Spleen (tissue), 7 donors: ENCODE data around the gene LCMT1.

ENCODE experiments used
- POLR2A ChIP-seq, 3 donors: fragments of 450-650 bp; IDR thresholded peaks; one replicate each; pipeline ENCODE4 v1.5.1; 2017; ENCODE audit warnings: antibody characterized with exemption in 3 of 3, mild to moderate bottlenecking in 1 of 3
- POLR2AphosphoS5 ChIP-seq, 3 donors: sonication (generic); formaldehyde crosslinking; IDR thresholded peaks; one replicate each; pipeline ENCODE4 v1.5.1; 2017; ENCODE audit warnings: antibody characterized with exemption in 3 of 3
- TF ChIP-seq, protein P1 (sequence below), 11 experiments: fragments of 200-600 bp in 7 of 11; fragments of 450-650 bp in 4 of 11; sonication (generic) in 4 of 11; IDR thresholded peaks in 8 of 11; conservative IDR thresholded peaks in 3 of 11; 1 replicate in 7 of 11; 2 replicates in 4 of 11; pipeline versions ENCODE4 v1.4.0 to v1.8.0; 2016 to 2021; ENCODE audit warnings: antibody characterized with exemption in 11 of 11, inconsistent platforms in 4 of 11, mild to moderate bottlenecking in 1 of 11
- donor health status: DM: no; HTN: no; CAD: no; lungs with moderate emphysema.
- donor health status: DM: no; HTN: no; CAD: no.
- donor health status: DM: no; HTN: no; CAD: no.

DNA sequence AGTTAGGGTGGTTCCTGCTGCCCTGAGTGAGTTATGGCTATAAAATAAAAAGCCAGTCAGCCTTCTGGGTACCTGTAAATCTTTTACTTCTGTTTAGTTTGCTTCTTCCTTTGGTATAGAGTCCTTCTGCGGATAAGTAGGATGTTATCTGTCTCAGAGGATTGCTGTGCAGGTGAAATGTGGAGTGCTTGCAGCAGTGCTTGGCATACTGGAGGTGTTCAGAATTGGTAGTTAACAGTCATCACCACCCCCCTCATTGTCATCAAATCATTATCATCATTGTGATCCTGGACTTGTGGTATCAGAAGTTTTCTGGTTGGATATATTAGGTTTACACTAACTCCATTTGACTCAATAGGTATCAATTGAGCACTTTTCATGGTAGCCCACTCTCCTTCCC, 2.6 kb downstream of the LCMT1 start:
- no peak for TF ChIP-seq POLR2A (IDR thresholded peaks at IDR 0.05)
- TF ChIP-seq, protein P1, sequence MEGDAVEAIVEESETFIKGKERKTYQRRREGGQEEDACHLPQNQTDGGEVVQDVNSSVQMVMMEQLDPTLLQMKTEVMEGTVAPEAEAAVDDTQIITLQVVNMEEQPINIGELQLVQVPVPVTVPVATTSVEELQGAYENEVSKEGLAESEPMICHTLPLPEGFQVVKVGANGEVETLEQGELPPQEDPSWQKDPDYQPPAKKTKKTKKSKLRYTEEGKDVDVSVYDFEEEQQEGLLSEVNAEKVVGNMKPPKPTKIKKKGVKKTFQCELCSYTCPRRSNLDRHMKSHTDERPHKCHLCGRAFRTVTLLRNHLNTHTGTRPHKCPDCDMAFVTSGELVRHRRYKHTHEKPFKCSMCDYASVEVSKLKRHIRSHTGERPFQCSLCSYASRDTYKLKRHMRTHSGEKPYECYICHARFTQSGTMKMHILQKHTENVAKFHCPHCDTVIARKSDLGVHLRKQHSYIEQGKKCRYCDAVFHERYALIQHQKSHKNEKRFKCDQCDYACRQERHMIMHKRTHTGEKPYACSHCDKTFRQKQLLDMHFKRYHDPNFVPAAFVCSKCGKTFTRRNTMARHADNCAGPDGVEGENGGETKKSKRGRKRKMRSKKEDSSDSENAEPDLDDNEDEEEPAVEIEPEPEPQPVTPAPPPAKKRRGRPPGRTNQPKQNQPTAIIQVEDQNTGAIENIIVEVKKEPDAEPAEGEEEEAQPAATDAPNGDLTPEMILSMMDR (IDR thresholded peaks at IDR 0.05 in 8 of 11, conservative IDR thresholded peaks at IDR 0.05 in 3 of 11) = no peak
- no peak for TF ChIP-seq POLR2AphosphoS5 (IDR thresholded peaks at IDR 0.05)
